KMS-11 (cell line): ENCODE measurements around the gene TPPP3.

Source experiments
- H2AFZ ChIP-seq: fragments of 200-600 bp; sonication (generic); 2 replicates; pipeline ENCODE4 v1.6.1; 2016; ENCODE audit warnings: antibody characterized with exemption, mixed run types, low read depth
- H3K27ac ChIP-seq: fragments of 200-600 bp; sonication (generic); 2 replicates; pipeline ENCODE4 v1.6.1; 2016; ENCODE audit warnings: mild to moderate bottlenecking, mixed run types
- H3K27me3 ChIP-seq: fragments of 200-600 bp; sonication (generic); 2 replicates; pipeline ENCODE4 v1.6.1; 2017; ENCODE audit warnings: mild to moderate bottlenecking, low read depth, mixed run types, moderate library complexity; ENCODE audit not compliant: insufficient read depth
- H3K36me3 ChIP-seq: fragments of 200-600 bp; sonication (generic); 2 replicates; pipeline ENCODE4 v1.6.1; 2017; ENCODE audit warnings: mild to moderate bottlenecking, mixed run types; ENCODE audit not compliant: insufficient read depth
- H3K4me1 ChIP-seq: fragments of 200-600 bp; sonication (generic); 2 replicates; pipeline ENCODE4 v1.6.1; 2016; ENCODE audit warnings: mild to moderate bottlenecking, low read depth, mixed run types; ENCODE audit not compliant: poor library complexity, severe bottlenecking
- H3K4me2 ChIP-seq: fragments of 200-600 bp; sonication (generic); 2 replicates; pipeline ENCODE4 v1.7.0; 2016; ENCODE audit warnings: mild to moderate bottlenecking, mixed run types
- H3K4me3 ChIP-seq: fragments of 200-600 bp; sonication (generic); IDR thresholded peaks from 2 replicates; pipeline ENCODE4 v1.6.1; 2017; ENCODE audit warnings: low read depth, low read length, mixed read lengths; ENCODE audit not compliant: insufficient read depth
- H3K79me2 ChIP-seq: fragments of 200-600 bp; sonication (generic); 2 replicates; pipeline ENCODE4 v1.6.1; 2016; ENCODE audit warnings: low read depth, mixed run types; ENCODE audit not compliant: insufficient read depth
- H3K9ac ChIP-seq: fragments of 200-600 bp; sonication (generic); 2 replicates; pipeline ENCODE4 v1.6.1; 2016; ENCODE audit warnings: mild to moderate bottlenecking, mixed run types
- H4K20me1 ChIP-seq: fragments of 200-600 bp; sonication (generic); 2 replicates; pipeline ENCODE4 v1.6.1; 2016; ENCODE audit warnings: mild to moderate bottlenecking, mixed run types; ENCODE audit not compliant: insufficient read depth
- CTCF ChIP-seq: fragments of 200-600 bp; sonication (generic); conservative IDR thresholded peaks from 2 replicates; pipeline ENCODE4 v1.6.1; 2017; ENCODE audit warnings: low read depth, mild to moderate bottlenecking, antibody characterized with exemption, low read length, moderate library complexity, mixed read lengths

TPPP3 gene

GRCh38 chr16:67395105-67395457 is 1.8 kb upstream of the TPPP3 start:
- Histone ChIP-seq H3K27ac (no peak overlapping the region), H3K9ac (no peak overlapping the region), H3K4me1 (peaks cover 18% of the 10 kb centered on the region), H3K4me3 (no peak overlapping the region), H3K79me2 (no peaks in the 10 kb centered on the region), H4K20me1 (no peaks in the 10 kb centered on the region), H3K36me3 (no peaks in the 10 kb centered on the region), H3K4me2 (no peak overlapping the region), H2AFZ (no peak overlapping the region), H3K27me3 (no peaks in the 10 kb centered on the region; the same call in 1 of the 2 replicates)
- no peak for TF ChIP-seq CTCF

- H4K20me1 ChIP-seq: no peaks in the 10 kb centered on the region
- H3K4me2 ChIP-seq: no peak overlapping the region
- H3K9ac ChIP-seq: no peak overlapping the region
- H3K4me3 ChIP-seq: no peak overlapping the region
- H3K4me1 ChIP-seq: peaks cover 18% of the 10 kb centered on the region
- TF ChIP-seq CTCF: no peak
- no peaks in the 10 kb centered on the region for H3K79me2 ChIP-seq
- H3K27me3 ChIP-seq: no peaks in the 10 kb centered on the region; the same call in 1 of the 2 replicates
- H3K27ac ChIP-seq: no peak overlapping the region
- no peaks in the 10 kb centered on the region for H3K36me3 ChIP-seq
- H2AFZ ChIP-seq: no peak overlapping the region
These were observed 1.1 kb upstream of the TPPP3 start for GRCh38 chr16:67394155-67395104.

- no peak overlapping the region for H3K27ac ChIP-seq
- TF ChIP-seq CTCF: no peak
- no peaks in the 10 kb centered on the region for H3K36me3 ChIP-seq
- no peaks in the 10 kb centered on the region for H4K20me1 ChIP-seq
- no peak overlapping the region for H2AFZ ChIP-seq
- H3K79me2 ChIP-seq: no peaks in the 10 kb centered on the region
- H3K4me2 ChIP-seq: no peak overlapping the region
- peaks cover 18% of the 10 kb centered on the region for H3K4me1 ChIP-seq
- H3K9ac ChIP-seq: no peak overlapping the region
- no peak overlapping the region for H3K4me3 ChIP-seq
- no peaks in the 10 kb centered on the region; the same call in 1 of the 2 replicates for H3K27me3 ChIP-seq
These were observed 473 bp upstream of the TPPP3 start for GRCh38 chr16:67393788-67394154.

GRCh38 chr16:67392301-67393059 is 818 bp downstream of the TPPP3 start:
- peaks cover 18% of the 10 kb centered on the region for H3K4me1 ChIP-seq
- H3K4me3 ChIP-seq: no peak overlapping the region
- no peak overlapping the region for H3K9ac ChIP-seq
- no peak overlapping the region for H3K4me2 ChIP-seq
- H3K27me3 ChIP-seq: no peaks in the 10 kb centered on the region; the same call in 1 of the 2 replicates
- no peak overlapping the region for H3K27ac ChIP-seq
- no peaks in the 10 kb centered on the region for H4K20me1 ChIP-seq
- H3K36me3 ChIP-seq: no peaks in the 10 kb centered on the region
- no peak overlapping the region for H2AFZ ChIP-seq
- no peaks in the 10 kb centered on the region for H3K79me2 ChIP-seq
- no peak for TF ChIP-seq CTCF
